Activated T-helper 1 cell treated with anti-CD3 and anti-CD28 coated beads, Interleukin-12 subunit alpha, Interleukin-12 subunit beta, Interleukin-2, Interleukin-4 antibody, amounts not matched to agents 30 ng/mL and 10 ng/mL and 1 ng/mL, durations not matched to agents 14 hours and 24 hours and 36 hours (primary cell): Measurements from ENCODE around the gene LDHD. TPM values are rescaled to one million over a fixed set of nuclear protein-coding genes. Genes with fewer than 3 reads are reported as not detected.

ENCODE experiments used
- DNase-seq: peaks from one replicate; pipeline ENCODE4 v3.0.0; 2021; ENCODE audit warnings: low spot score
- H3K27ac Mint-ChIP-seq: one replicate; pipeline ENCODE4 v1.8.0; 2021; ENCODE audit warnings: mild to moderate bottlenecking, mixed read lengths
- H3K27me3 Mint-ChIP-seq: one replicate; pipeline ENCODE4 v1.8.0; 2022; ENCODE audit warnings: mild to moderate bottlenecking, moderate library complexity, mixed read lengths; ENCODE audit not compliant: insufficient read depth
- H3K36me3 Mint-ChIP-seq: one replicate; pipeline ENCODE4 v1.8.0; 2021; ENCODE audit warnings: low read depth, mixed read lengths
- H3K4me1 Mint-ChIP-seq: one replicate; pipeline ENCODE4 v1.8.0; 2021; ENCODE audit warnings: low read depth, mixed read lengths
- H3K4me3 Mint-ChIP-seq: one replicate; pipeline ENCODE4 v1.8.0; 2021; ENCODE audit warnings: mild to moderate bottlenecking, moderate library complexity, mixed read lengths
- H3K9me3 Mint-ChIP-seq: one replicate; pipeline ENCODE4 v1.8.0; 2021; ENCODE audit warnings: mixed read lengths
- intact Hi-C: fragments of 100-400 bp; cut with micrococcal nuclease; formaldehyde crosslinking; loops from one replicate; pipeline ENCODE4 v1.15.1; 2024
- total RNA-seq: library from RNA; stranded (reverse); gene quantifications from 2 replicates; pipeline ENCODE4 v1.2.3, GENCODE V29; 2022

LDHD gene
- total RNA-seq, 1 donor from 2014 or later: 0.26 TPM

DNA sequence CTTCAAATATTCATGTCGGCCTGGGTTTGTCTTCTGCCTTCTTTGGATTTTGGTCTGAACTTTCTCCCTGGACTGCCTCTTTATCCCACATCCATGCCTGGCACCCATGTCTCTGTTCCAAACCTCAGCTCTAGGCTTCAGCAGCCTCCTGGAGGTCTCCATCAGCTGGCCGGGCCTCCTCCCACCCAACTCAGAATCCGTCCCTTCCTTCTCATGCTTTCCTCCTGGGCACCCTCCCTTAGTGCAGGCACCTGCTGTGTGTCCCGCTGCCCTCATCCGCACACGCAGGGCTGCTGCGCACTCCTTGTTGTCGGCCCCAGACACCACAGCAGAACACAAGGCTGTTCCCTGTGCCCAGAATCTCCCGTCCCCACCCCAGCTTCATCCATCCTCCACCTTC lies 14.0 kb downstream of the LDHD start:
- intact Hi-C loops: no loop called here

DNA sequence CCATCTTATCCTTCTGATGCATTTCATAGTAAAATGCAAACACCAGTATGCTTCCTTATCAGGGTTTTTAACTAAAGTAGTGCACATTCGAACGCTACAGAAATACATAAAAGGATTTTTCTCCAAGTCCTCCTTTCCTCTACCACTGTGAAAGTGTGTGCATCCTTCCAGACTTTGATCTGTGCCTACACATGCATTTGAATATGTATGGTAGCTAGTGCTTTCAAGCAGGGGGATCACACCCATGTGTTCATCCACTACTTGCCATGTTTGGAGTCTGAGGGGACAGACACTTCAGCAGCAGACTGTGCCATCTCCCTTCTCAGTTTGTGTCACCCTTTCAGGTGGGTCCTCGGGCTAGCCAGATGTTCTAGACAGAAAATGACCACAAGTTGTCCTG lies 14.9 kb downstream of the LDHD start:
- H3K9me3 Mint-ChIP-seq: peaks cover 6% of the 10 kb centered on the region
- H3K27me3 Mint-ChIP-seq: no peaks in the 10 kb centered on the region
- no peak overlapping the region for H3K4me3 Mint-ChIP-seq
- no peak for DNase-seq
- H3K36me3 Mint-ChIP-seq: peaks cover 38% of the 10 kb centered on the region
- intact Hi-C loops: no loop called here
- H3K27ac Mint-ChIP-seq: peak overlapping the region; percentile 15
- peaks cover 91% of the 10 kb centered on the region for H3K4me1 Mint-ChIP-seq

More for the DNA sequence above, 14.0 kb downstream of the LDHD start:
- Mint-ChIP-seq H3K4me1 (peaks cover 91% of the 10 kb centered on the region), H3K36me3 (peaks cover 39% of the 10 kb centered on the region), H3K9me3 (peaks cover 6% of the 10 kb centered on the region), H3K4me3 (no peak overlapping the region), H3K27ac (peak overlapping the region; percentile 81), H3K27me3 (no peaks in the 10 kb centered on the region)
- DNase-seq: no peak

DNA sequence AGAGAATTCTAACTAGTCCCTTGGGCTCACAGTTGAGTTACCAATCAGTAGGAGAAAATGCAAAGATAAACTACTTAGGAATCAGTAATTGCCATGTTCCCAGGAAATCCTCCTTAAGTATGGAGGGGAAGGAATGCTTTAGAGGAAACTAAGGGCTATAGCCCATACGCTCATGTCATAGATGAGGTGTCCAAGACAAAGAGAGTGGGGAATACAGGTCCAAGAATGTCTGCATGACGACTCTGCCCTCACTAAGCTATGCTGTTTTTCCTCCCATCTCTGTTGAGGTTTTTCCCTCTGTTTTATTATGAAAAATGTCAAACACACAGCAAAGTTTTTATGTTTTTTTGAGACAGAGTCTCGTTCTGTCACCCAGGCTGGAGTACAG lies 16.0 kb downstream of the LDHD start:
- Mint-ChIP-seq H3K4me1 (peaks cover 90% of the 10 kb centered on the region), H3K4me3 (peak overlapping the region; percentile 46), H3K27ac (peak overlapping the region; percentile 95), H3K36me3 (peaks cover 39% of the 10 kb centered on the region), H3K9me3 (peaks cover 6% of the 10 kb centered on the region), H3K27me3 (no peaks in the 10 kb centered on the region)
- intact Hi-C loops: no loop called here
- DNase-seq: no peak

DNA sequence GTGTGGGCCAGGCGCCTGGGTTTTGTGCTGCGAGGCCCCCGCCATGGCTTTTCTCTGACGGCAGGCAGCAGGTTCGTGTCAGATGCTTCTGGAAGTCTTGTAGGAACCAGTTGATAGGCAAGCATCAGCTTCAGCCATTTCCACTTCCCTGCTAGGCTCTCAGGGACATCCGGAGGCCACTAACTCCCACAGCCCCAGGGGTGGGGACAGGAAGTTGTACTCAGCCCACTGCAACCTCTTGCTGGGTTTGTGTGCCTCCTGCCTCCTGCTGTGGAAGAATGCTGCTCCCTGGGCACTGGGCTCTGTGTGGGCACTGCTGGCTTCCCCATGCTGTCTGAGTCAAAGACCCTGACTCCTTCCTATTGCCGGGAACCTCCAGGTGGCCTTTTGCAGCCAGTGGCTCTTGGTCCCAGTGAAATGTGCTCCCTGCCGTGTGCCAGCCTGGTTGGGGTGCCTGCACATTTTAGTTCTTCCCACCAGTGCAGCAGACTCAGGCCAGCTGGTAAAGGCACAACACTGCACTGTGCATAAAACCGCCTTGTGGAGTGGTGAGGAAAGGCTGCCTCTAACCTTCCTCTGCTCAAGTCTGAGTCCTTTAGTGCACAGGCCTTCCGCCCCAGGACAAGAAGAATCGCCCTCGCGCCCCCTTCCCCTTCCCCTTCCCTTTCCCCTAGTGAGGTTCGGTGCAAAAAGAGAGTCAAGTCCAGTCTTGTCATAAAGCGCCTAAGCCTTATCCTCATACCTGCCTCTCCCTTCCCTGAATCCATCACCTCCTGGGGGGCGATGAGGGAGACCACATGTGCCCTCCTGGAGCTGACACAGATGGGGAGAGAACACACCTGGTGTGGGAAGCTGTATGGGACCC lies 16.6 kb downstream of the LDHD start:
- H3K9me3 Mint-ChIP-seq: peaks cover 6% of the 10 kb centered on the region
- peak overlapping the region; percentile 95 for H3K27ac Mint-ChIP-seq
- intact Hi-C loops: loop anchor here (1.0 kb wide), 1 partner anchor 9 kb away; no protein-coding TSS in a partner anchor
- H3K27me3 Mint-ChIP-seq: no peaks in the 10 kb centered on the region
- peak overlapping the region; percentile 46 for H3K4me3 Mint-ChIP-seq
- peak; percentile 41 for DNase-seq
- peaks cover 40% of the 10 kb centered on the region for H3K36me3 Mint-ChIP-seq
- H3K4me1 Mint-ChIP-seq: peaks cover 83% of the 10 kb centered on the region

DNA sequence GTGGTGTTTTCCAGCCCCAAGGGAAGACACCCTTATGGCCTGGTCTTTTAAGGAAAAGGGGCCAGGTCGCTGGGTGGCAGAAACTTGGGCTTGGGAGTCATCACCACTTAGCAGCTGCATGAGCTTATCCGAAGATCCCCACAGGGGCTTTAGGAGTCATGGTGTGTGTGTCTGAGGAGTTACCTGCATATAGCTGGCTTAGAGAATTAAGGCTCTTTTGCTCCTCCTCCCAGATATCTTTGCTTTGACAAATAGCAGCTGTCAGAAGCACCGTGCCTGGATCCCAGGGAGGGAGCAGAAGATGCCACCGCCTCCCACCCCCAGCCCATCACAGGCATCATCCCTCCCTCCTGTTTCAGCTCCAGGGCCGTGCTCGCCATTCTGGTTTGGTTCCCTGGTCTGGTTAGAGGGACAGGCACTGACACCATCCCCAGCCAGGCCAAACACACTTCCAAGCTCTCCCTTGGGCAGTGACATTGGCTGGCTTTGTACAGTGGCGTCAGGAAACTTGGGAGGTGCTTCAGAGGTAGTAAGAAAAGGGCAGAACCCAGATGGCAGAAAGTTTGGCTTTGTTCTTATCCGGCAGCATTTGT lies 17.4 kb downstream of the LDHD start:
- intact Hi-C loops: loop anchor here (1.0 kb wide), 1 partner anchor 10 kb away; no protein-coding TSS in a partner anchor
- DNase-seq: no peak
- H3K4me3 Mint-ChIP-seq: peak overlapping the region; percentile 37
- peaks cover 32% of the 10 kb centered on the region for H3K36me3 Mint-ChIP-seq
- H3K9me3 Mint-ChIP-seq: peaks cover 3% of the 10 kb centered on the region
- H3K4me1 Mint-ChIP-seq: peaks cover 75% of the 10 kb centered on the region
- H3K27me3 Mint-ChIP-seq: no peaks in the 10 kb centered on the region
- peak overlapping the region; percentile 95 for H3K27ac Mint-ChIP-seq

DNA sequence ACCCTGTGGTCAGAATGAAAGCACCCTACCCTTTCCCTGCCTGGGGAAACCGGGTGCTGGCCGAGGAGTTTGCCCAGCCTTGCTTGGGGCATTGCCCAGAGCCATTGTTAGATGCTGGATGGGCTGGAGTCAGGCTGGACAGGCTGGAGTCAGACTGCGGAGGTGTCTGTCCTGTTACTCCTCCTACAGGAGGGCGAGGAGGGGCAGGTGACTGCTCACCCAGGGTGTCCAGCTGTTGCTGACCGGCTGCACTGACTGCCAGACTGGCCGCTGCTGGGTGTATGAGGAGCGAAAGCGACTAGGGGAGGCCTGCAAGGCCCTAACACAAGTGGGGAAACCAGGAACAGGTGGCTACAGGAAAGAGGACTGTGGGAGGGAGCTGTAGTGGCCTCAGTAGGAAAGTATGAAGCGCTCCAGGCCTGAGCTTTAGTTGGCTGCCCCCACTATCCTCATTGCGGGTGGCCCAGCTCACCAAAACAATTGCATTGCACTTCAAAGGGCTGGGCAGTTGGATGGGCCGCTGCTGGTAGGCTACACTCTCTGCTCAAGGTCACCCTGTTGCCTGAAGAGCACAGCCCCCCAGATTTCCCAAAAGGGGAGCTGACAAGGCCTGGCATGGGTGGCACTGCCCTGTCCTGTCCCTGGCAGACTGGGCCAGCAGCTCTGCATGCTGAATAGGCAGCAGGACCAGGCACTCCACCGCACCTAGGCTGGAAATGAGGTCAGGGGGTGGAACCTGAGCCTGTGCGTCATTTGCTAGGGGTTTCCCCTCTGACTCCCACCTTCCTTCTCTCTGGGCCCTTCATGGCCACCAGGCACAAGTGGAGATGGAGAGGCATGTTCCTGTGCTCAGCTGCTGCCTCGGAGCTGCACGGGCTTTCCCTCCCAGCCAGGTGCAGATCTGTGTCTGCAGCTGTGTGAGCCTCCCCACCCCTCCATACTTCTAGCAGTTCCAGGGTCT lies 18.4 kb downstream of the LDHD start:
- peak overlapping the region; percentile 52 for H3K4me3 Mint-ChIP-seq
- peaks cover 71% of the 10 kb centered on the region for H3K4me1 Mint-ChIP-seq
- H3K27me3 Mint-ChIP-seq: no peaks in the 10 kb centered on the region
- H3K9me3 Mint-ChIP-seq: no peaks in the 10 kb centered on the region
- peak overlapping the region; percentile 95 for H3K27ac Mint-ChIP-seq
- peaks cover 31% of the 10 kb centered on the region for H3K36me3 Mint-ChIP-seq
- intact Hi-C loops: loop anchor here (1.0 kb wide), 6 partner anchors 23 to 113 kb away; partner anchors contain the start of genes WDR59 and ZFP1
- DNase-seq: peak; percentile 71

DNA sequence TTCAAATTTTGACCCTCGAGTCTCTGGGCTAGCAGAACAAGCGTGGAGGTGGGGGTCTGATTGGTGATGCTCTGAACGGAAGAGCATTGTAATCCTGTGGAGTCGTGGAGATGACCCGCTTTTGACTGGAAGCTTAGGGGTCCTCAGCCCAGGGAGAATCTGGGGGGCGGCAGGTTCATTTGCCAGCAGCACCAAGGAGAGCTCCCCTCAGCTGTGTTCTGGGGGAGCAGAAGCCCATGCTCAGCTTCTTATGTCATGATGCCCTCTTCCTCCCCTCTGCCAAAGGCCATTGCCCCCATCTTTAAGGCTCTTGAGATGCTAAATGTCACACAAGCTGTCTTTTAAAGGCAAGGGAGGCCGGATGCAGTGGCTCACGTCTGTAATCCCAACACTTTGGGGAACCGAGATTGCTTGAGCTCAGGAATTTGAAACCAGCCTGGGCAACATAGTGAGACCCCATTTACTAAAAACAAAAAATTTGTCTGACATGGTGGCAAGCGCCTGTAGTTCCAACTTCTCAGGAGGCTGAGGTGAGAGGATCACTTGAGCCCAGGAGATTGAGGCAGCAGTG lies 19.3 kb downstream of the LDHD start:
- intact Hi-C loops: no loop called here
- H3K4me3 Mint-ChIP-seq: no peak overlapping the region
- H3K36me3 Mint-ChIP-seq: peaks cover 22% of the 10 kb centered on the region

DNA sequence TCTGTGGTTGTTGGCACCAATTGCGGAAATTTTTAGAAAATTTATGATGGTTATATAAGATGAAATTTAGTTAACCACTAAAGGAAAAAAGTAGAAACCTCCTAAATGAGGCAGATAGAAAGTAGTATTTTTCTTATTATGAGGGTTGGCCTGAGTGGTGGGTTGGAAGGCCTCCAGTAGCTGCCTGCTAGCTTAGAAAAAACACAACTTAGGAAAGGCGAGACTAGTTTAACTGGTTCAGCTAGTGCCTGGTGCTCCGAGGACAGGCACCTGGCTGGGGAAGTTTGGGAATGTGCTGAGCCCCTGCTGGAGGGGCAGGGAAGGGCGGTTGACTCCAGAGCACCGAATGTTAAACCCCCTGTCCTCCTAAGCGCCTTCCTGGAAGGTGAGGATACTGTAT lies 19.9 kb downstream of the LDHD start:
- no peak for DNase-seq
- intact Hi-C loops: no loop called here
- peak overlapping the region; percentile 59 for H3K4me3 Mint-ChIP-seq
- H3K36me3 Mint-ChIP-seq: peaks cover 23% of the 10 kb centered on the region
- peak overlapping the region; percentile 95 for H3K27ac Mint-ChIP-seq
- H3K4me1 Mint-ChIP-seq: peaks cover 64% of the 10 kb centered on the region
- no peaks in the 10 kb centered on the region for H3K27me3 Mint-ChIP-seq
- H3K9me3 Mint-ChIP-seq: no peaks in the 10 kb centered on the region

More for the DNA sequence above, 19.3 kb downstream of the LDHD start:
- Mint-ChIP-seq H3K27ac (peak overlapping the region; percentile 95), H3K27me3 (no peaks in the 10 kb centered on the region), H3K4me1 (peaks cover 67% of the 10 kb centered on the region), H3K9me3 (no peaks in the 10 kb centered on the region)
- no peak for DNase-seq

DNA sequence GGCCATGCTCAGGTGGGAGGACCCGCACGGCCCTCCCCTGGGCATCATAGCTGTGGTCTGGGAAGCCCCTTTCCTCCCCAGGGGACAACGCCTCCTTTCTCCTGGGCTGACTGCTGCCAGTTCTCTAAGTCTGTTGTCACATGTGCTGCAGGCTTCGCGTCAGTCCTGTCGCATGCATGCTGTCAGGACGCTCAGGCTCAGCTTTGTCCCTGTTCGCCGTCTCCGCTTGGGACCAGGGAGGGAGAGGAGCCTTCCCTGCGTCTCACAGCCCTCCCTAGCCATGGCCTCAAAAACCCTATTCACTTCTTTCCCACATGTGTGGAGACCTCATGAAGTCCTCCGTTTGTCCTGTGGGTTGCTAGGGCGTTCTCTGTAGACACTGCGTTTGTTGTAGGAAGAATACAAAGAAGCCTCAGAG lies 21.4 kb downstream of the LDHD start:
- Mint-ChIP-seq H3K9me3 (no peaks in the 10 kb centered on the region), H3K27me3 (no peaks in the 10 kb centered on the region), H3K36me3 (peaks cover 20% of the 10 kb centered on the region), H3K4me3 (no peak overlapping the region), H3K4me1 (peaks cover 52% of the 10 kb centered on the region), H3K27ac (peak overlapping the region; percentile 71)
- DNase-seq: no peak
- intact Hi-C loops: no loop called here

DNA sequence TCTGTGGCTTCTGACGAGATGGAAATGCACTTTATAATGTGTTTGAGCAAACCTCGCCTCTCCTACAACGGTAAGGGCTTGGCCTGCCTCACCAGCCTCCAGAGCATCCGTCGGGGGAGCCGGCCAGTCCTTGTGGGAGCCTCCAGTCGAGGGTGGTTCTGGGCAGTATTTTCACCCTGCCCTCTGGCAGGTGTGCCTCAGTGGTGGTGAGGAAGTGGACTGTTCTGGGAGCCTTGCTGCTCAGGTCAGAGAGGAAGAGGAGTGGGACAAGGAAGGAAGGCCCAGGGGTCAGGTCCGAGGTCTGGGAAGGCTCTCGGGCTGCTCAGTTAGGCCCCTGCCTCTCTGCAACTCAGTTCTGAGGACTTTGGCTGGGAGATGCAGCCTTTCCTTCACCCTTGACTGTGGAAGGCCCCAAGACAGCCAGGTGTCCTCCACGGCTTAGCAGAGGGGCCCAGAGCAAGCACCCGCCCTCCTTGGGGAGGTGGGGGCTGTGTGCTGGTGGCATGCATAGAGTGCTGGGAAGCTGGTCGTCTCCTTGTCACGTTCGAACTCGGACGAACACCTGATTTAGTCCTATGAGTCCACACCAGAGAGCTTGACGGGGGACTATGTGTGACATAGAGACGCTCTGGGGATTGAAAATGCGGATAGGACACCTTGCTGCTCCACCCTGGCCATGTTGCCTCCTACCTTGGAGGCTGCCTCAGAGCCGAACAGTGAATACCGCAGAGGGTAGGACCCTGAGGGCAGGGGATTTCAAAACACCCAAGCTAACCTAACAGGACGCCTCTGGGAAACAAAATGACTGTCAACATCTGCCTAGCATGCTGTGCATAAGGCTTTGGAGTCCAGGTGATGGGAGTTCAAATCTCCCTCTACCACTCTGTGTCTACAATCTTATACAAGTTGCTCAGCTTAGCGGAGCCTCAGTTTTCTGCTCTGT lies 22.7 kb downstream of the LDHD start:
- Mint-ChIP-seq H3K36me3 (peaks cover 25% of the 10 kb centered on the region), H3K27ac (peak overlapping the region; percentile 74), H3K9me3 (no peaks in the 10 kb centered on the region), H3K27me3 (no peaks in the 10 kb centered on the region), H3K4me3 (no peak overlapping the region), H3K4me1 (peaks cover 50% of the 10 kb centered on the region)
- intact Hi-C loops: no loop called here
- no peak for DNase-seq

DNA sequence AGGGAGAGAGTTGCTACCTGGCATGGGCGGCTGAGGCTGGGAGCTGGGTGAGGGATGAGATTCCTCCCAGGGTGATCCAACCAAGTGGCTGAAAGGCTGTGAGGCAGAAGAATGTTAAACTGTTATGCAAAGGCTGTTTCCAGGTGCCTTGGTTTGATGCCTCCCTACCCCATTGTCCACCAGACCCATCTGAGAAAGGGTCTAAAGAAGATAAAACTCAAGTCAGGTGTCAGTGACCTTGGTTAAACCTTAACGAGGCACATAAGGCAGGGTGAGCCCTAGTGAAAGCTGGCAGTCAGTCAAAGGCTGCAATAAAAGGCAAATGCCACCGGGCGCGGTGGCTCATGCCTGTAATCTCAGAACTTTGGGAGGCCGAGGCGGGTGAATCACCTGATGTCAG lies 23.8 kb downstream of the LDHD start:
- no peak overlapping the region for H3K4me3 Mint-ChIP-seq
- H3K27me3 Mint-ChIP-seq: no peaks in the 10 kb centered on the region
- intact Hi-C loops: no loop called here

More for the DNA sequence above, 23.8 kb downstream of the LDHD start:
- no peak for DNase-seq
- Mint-ChIP-seq H3K27ac (peak overlapping the region; percentile 26), H3K9me3 (no peaks in the 10 kb centered on the region), H3K36me3 (peaks cover 28% of the 10 kb centered on the region), H3K4me1 (peaks cover 52% of the 10 kb centered on the region)
